Measurements from ENCODE around the gene SYNJ1.
"Not testable (repeated sequence)": the region's sequence is repeated elsewhere in the genome, so short reads cannot be mapped to it uniquely, and the experiment has no call there.

The SYNJ1 gene

GRCh38 chr21:32693581-32693980 is 34.2 kb downstream of the SYNJ1 start:
- DNase-seq (ENCODE audit: insufficient read length, low spot score) (no peak), FAIRE-seq (no peak)
- no peak for TF ChIP-seq CTCF (IDR thresholded peaks at IDR 0.05; ENCODE audit: insufficient read depth, missing control alignments)

- FAIRE-seq (no peak), DNase-seq (ENCODE audit: insufficient read length, low spot score) (no peak)
- no peak for TF ChIP-seq CTCF (IDR thresholded peaks at IDR 0.05; ENCODE audit: insufficient read depth, missing control alignments)
These were observed 37.7 kb downstream of the SYNJ1 start for GRCh38 chr21:32690085-32690484.

GRCh38 chr21:32687643-32688345 is 40.0 kb downstream of the SYNJ1 start:
- TF ChIP-seq CTCF (IDR thresholded peaks at IDR 0.05; ENCODE audit: insufficient read depth, missing control alignments), result no peak
- no peak for DNase-seq (ENCODE audit: insufficient read length, low spot score)
- no peak for FAIRE-seq

GRCh38 chr21:32682696-32683474 is 44.9 kb downstream of the SYNJ1 start:
- no peak for TF ChIP-seq CTCF (IDR thresholded peaks at IDR 0.05; ENCODE audit: insufficient read depth, missing control alignments)
- DNase-seq (ENCODE audit: insufficient read length, low spot score) (no peak), FAIRE-seq (no peak)

- no peak for FAIRE-seq
- no peak for TF ChIP-seq CTCF (IDR thresholded peaks at IDR 0.05; ENCODE audit: insufficient read depth, missing control alignments)
- DNase-seq (ENCODE audit: insufficient read length, low spot score), result no peak
These were observed 53.1 kb downstream of the SYNJ1 start for GRCh38 chr21:32674731-32675130.

GRCh38 chr21:32674038-32674437 is 53.8 kb downstream of the SYNJ1 start:
- DNase-seq (ENCODE audit: insufficient read length, low spot score), result no peak
- FAIRE-seq, result no peak
- no peak for TF ChIP-seq CTCF (IDR thresholded peaks at IDR 0.05; ENCODE audit: insufficient read depth, missing control alignments)

GRCh38 chr21:32666258-32666657 is 61.6 kb downstream of the SYNJ1 start:
- TF ChIP-seq CTCF (IDR thresholded peaks at IDR 0.05; ENCODE audit: insufficient read depth, missing control alignments), result no peak
- FAIRE-seq, result no peak
- DNase-seq (ENCODE audit: insufficient read length, low spot score), result no peak

GRCh38 chr21:32664095-32664494 is 63.7 kb downstream of the SYNJ1 start:
- not testable (repeated sequence) for DNase-seq (ENCODE audit: insufficient read length, low spot score); FAIRE-seq

- not testable (repeated sequence) for DNase-seq (ENCODE audit: insufficient read length, low spot score); FAIRE-seq
These were observed 65.8 kb downstream of the SYNJ1 start for GRCh38 chr21:32661981-32662380.

- DNase-seq (ENCODE audit: insufficient read length, low spot score); FAIRE-seq: not testable (repeated sequence)
These were observed 66.6 kb downstream of the SYNJ1 start for GRCh38 chr21:32661026-32661782.
